WERI-Rb-1 (cell line): ENCODE measurements around the gene TRUB2.
A peak's percentile ranks its signal among the peaks of the same experiment; 100 is the strongest.

Source experiments
- DNase-seq: peaks from one replicate; pipeline ENCODE4 v3.0.0-alpha.2; 2020
- H3K27ac ChIP-seq: fragments of 250-450 bp; sonication (Bioruptor Pico); 2 replicates; pipeline ENCODE4 v1.5.1; 2020; ENCODE audit warnings: mild to moderate bottlenecking, moderate library complexity
- H3K27me3 ChIP-seq: fragments of 250-450 bp; sonication (Bioruptor Pico); 2 replicates; pipeline ENCODE4 v1.5.1; 2021; ENCODE audit warnings: mild to moderate bottlenecking, low read depth, moderate library complexity; ENCODE audit not compliant: insufficient read depth, severe bottlenecking
- H3K36me3 ChIP-seq: fragments of 250-450 bp; sonication (Bioruptor Pico); 2 replicates; pipeline ENCODE4 v1.5.1; 2020; ENCODE audit warnings: mild to moderate bottlenecking, moderate library complexity
- H3K4me3 ChIP-seq: 2 replicates; pipeline ENCODE4 v1.5.1; 2011; ENCODE audit warnings: low read depth, mild to moderate bottlenecking, control low read depth, low read length
- H3K9me3 ChIP-seq: fragments of 250-450 bp; sonication (Bioruptor Pico); 2 replicates; pipeline ENCODE4 v1.5.1; 2021; ENCODE audit warnings: mild to moderate bottlenecking, moderate library complexity; ENCODE audit not compliant: severe bottlenecking
- CTCF ChIP-seq: IDR thresholded peaks from 2 replicates; pipeline ENCODE4 v1.5.1; 2011; ENCODE audit warnings: low read depth, mild to moderate bottlenecking, control low read depth, inconsistent platforms, low read length

The TRUB2 gene

GRCh38 chr9:128365525-128365924 lies 43.3 kb upstream of the TRUB2 start:
- H3K27ac ChIP-seq = peak overlapping the region; percentile 98
- H3K4me3 ChIP-seq = peak overlapping the region; percentile 48
- H3K36me3 ChIP-seq = no peaks in the 10 kb centered on the region; the same call in 1 of the 2 replicates
- no peak for TF ChIP-seq CTCF
- DNase-seq = no peak
- no peaks in the 10 kb centered on the region for H3K27me3 ChIP-seq
- H3K9me3 ChIP-seq = peaks cover 2% of the 10 kb centered on the region

GRCh38 chr9:128362774-128363173 lies 40.5 kb upstream of the TRUB2 start:
- TF ChIP-seq CTCF = no peak
- no peak overlapping the region for H3K4me3 ChIP-seq
- H3K27me3 ChIP-seq = no peaks in the 10 kb centered on the region
- peak overlapping the region; percentile 68 for H3K27ac ChIP-seq
- DNase-seq = no peak
- H3K36me3 ChIP-seq = peaks cover 7% of the 10 kb centered on the region; the same call in 1 of the 2 replicates
- peaks cover 2% of the 10 kb centered on the region for H3K9me3 ChIP-seq

- Histone ChIP-seq H3K27me3 (no peaks in the 10 kb centered on the region), H3K36me3 (peaks cover 12% of the 10 kb centered on the region; the same call in 1 of the 2 replicates), H3K4me3 (no peak overlapping the region), H3K9me3 (peaks cover 2% of the 10 kb centered on the region), H3K27ac (peak overlapping the region; percentile 68)
- TF ChIP-seq CTCF = peak; percentile 100
- DNase-seq = peak; percentile 92
These were observed 39.9 kb upstream of the TRUB2 start for GRCh38 chr9:128361986-128362646.

- Histone ChIP-seq H3K36me3 (peaks cover 15% of the 10 kb centered on the region), H3K27me3 (no peaks in the 10 kb centered on the region), H3K27ac (peak overlapping the region; percentile 20; the same call in 1 of the 2 replicates), H3K9me3 (peaks cover 2% of the 10 kb centered on the region), H3K4me3 (no peak overlapping the region)
- DNase-seq = no peak
- TF ChIP-seq CTCF = no peak
These were observed 39.2 kb upstream of the TRUB2 start for GRCh38 chr9:128361296-128361985.

- Histone ChIP-seq H3K36me3 (peaks cover 21% of the 10 kb centered on the region), H3K27me3 (no peaks in the 10 kb centered on the region), H3K9me3 (peaks cover 2% of the 10 kb centered on the region), H3K27ac (no peak overlapping the region; the same call in 1 of the 2 replicates), H3K4me3 (no peak overlapping the region)
- TF ChIP-seq CTCF = no peak
- peak; percentile 57 for DNase-seq
These were observed 38.6 kb upstream of the TRUB2 start for GRCh38 chr9:128360826-128361225.
